ENCODE data around the gene ISL1.

The ISL1 gene

GRCh38 chr5:51383131-51384121, at the start of gene ISL1:
Gene ISL1 (plus strand): TSS chr5:51383448. CDS start chr5:51383672, 224 bp downstream.
- no peak for DNase-seq

- no peak for DNase-seq
Observed at GRCh38 chr5:51336878-51337277, 46.4 kb upstream of the ISL1 start.

GRCh38 chr5:51345106-51345505, 38.1 kb upstream of the ISL1 start:
- DNase-seq: no peak

GRCh38 chr5:51347157-51347556, 36.1 kb upstream of the ISL1 start:
- no peak for DNase-seq

GRCh38 chr5:51347704-51348103, 35.5 kb upstream of the ISL1 start:
- no peak for DNase-seq

- DNase-seq: no peak
Observed at GRCh38 chr5:51371052-51371451, 12.2 kb upstream of the ISL1 start.

GRCh38 chr5:51373880-51374523, 9.2 kb upstream of the ISL1 start:
- DNase-seq: no peak

GRCh38 chr5:51375084-51375483, 8.2 kb upstream of the ISL1 start:
- DNase-seq: no peak

GRCh38 chr5:51376509-51376908, 6.7 kb upstream of the ISL1 start:
- no peak for DNase-seq

GRCh38 chr5:51377151-51378060, 5.8 kb upstream of the ISL1 start:
- no peak for DNase-seq

GRCh38 chr5:51378061-51378409, 5.2 kb upstream of the ISL1 start:
- DNase-seq: no peak

GRCh38 chr5:51378448-51379330, 4.6 kb upstream of the ISL1 start:
- no peak for DNase-seq

GRCh38 chr5:51379331-51379700, 3.9 kb upstream of the ISL1 start:
- DNase-seq: no peak

GRCh38 chr5:51380603-51381207, 2.5 kb upstream of the ISL1 start:
- no peak for DNase-seq

GRCh38 chr5:51381761-51382474, 1.3 kb upstream of the ISL1 start:
- no peak for DNase-seq

- no peak for DNase-seq
Observed at GRCh38 chr5:51382521-51383130, 622 bp upstream of the ISL1 start.

GRCh38 chr5:51384281-51384840, 1.1 kb downstream of the ISL1 start:
- no peak for DNase-seq

- DNase-seq: no peak
Observed at GRCh38 chr5:51385216-51385615, 2.0 kb downstream of the ISL1 start.

- no peak for DNase-seq
Observed at GRCh38 chr5:51386916-51387883, 4.0 kb downstream of the ISL1 start.

Data from cortex of kidney (tissue), 1 donor.